Measurements from ENCODE around the gene HLF. TPM values are rescaled to one million over a fixed set of nuclear protein-coding genes. Genes with fewer than 3 reads are reported as not detected.

Gene HLF
- total RNA-seq, 4 donors from 2014 or later: 2.5 to 10.0 (median 5.4) TPM

GRCh38 chr17:55304171-55304859, 39.6 kb downstream of the HLF start:
- no peaks in the 10 kb centered on the region for H3K27me3 ChIP-seq
- peaks cover 0 to 6% (median 0%) of the 10 kb centered on the region in 4 donors for H3K4me1 ChIP-seq
- TF ChIP-seq POLR2A (IDR thresholded peaks at IDR 0.05): no peak
- no peak for TF ChIP-seq CTCF (IDR thresholded peaks at IDR 0.05)
- no peak overlapping the region for H3K4me3 ChIP-seq
- no peak overlapping the region for H3K27ac ChIP-seq
- no peak for DNase-seq
- H3K9me3 ChIP-seq: no peaks in the 10 kb centered on the region
- no peaks in the 10 kb centered on the region for H3K36me3 ChIP-seq

GRCh38 chr17:55305321-55306087, 40.7 kb downstream of the HLF start:
- Histone ChIP-seq H3K4me3 (no peak overlapping the region), H3K27ac (no peak overlapping the region), H3K4me1 (peaks cover 0 to 6% (median 0%) of the 10 kb centered on the region in 4 donors), H3K36me3 (no peaks in the 10 kb centered on the region), H3K27me3 (no peaks in the 10 kb centered on the region), H3K9me3 (no peaks in the 10 kb centered on the region)
- no peak for DNase-seq
- TF ChIP-seq CTCF (IDR thresholded peaks at IDR 0.05) (no peak), POLR2A (IDR thresholded peaks at IDR 0.05) (no peak)

- Histone ChIP-seq H3K9me3 (no peaks in the 10 kb centered on the region), H3K27me3 (no peaks in the 10 kb centered on the region), H3K27ac (no peak overlapping the region), H3K36me3 (no peaks in the 10 kb centered on the region), H3K4me3 (no peak overlapping the region), H3K4me1 (no peaks in the 10 kb centered on the region)
- TF ChIP-seq CTCF (IDR thresholded peaks at IDR 0.05) (no peak), POLR2A (IDR thresholded peaks at IDR 0.05) (no peak)
- DNase-seq: no peak
Observed at GRCh38 chr17:55307879-55308278, 43.1 kb downstream of the HLF start.

- Histone ChIP-seq H3K4me1 (no peaks in the 10 kb centered on the region), H3K27ac (no peak overlapping the region), H3K27me3 (no peaks in the 10 kb centered on the region), H3K36me3 (no peaks in the 10 kb centered on the region), H3K9me3 (no peaks in the 10 kb centered on the region), H3K4me3 (no peak overlapping the region)
- no peak for DNase-seq
- TF ChIP-seq POLR2A (IDR thresholded peaks at IDR 0.05) (no peak), CTCF (IDR thresholded peaks at IDR 0.05) (no peak)
Observed at GRCh38 chr17:55308613-55309391, 44.0 kb downstream of the HLF start.

- H3K4me3 ChIP-seq: no peak overlapping the region
- H3K36me3 ChIP-seq: no peaks in the 10 kb centered on the region
- no peaks in the 10 kb centered on the region for H3K27me3 ChIP-seq
- no peak for DNase-seq
- H3K27ac ChIP-seq: no peak overlapping the region
- H3K4me1 ChIP-seq: no peaks in the 10 kb centered on the region
- H3K9me3 ChIP-seq: no peaks in the 10 kb centered on the region
- TF ChIP-seq POLR2A (IDR thresholded peaks at IDR 0.05) (no peak), CTCF (IDR thresholded peaks at IDR 0.05) (no peak)
Observed at GRCh38 chr17:55311767-55312375, 47.1 kb downstream of the HLF start.

Measured in Peyer's patch (tissue), 4 donors.